ENCODE results near the gene LSMEM2. TPM values are rescaled to one million over a fixed set of nuclear protein-coding genes. Genes with fewer than 3 reads are reported as not detected.

The LSMEM2 gene
- total RNA-seq, 4 donors from 2014 or later: 0.90 to 1.5 TPM; not detected in 2

DNA sequence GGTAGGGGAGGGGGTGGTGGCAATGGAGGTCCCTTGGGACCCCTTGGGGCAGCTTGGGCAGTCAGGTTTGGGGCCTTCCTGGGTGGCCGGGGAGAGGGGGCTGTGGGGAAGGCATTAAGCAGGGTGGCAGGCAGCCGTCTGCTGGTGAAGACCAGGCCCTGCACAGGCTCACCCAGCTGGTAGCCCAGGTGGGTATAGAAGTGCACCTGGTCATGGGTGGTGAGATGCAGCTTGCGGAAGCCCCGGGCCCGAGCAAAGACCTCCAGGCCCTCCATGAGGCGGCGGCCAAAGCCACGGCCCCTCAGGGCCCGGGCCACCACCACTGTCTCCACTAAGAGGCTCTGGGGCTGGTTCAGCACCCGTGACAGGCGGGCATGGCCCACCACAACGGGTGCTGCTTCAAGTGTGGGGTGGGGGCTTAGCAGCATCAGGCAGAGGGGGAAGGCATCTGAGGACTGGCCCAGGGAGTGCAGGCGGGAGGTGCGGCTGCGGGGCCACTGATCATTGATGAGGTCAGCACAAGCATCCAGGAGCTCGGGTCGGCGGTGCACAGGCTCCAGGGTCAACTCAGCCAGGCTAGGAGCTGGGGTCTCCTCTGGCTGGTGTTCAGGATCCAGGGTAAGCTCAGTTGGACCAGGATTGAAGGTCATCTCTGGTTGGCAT, 18.0 kb downstream of the LSMEM2 start:
- Histone ChIP-seq H3K27me3 (no peaks in the 10 kb centered on the region), H3K4me3 (no peak overlapping the region), H3K4me1 (peaks cover 0 to 8% of the 10 kb centered on the region in 2 donors), H3K27ac (no peak overlapping the region), H3K9me3 (no peaks in the 10 kb centered on the region), H3K36me3 (no peaks in the 10 kb centered on the region)
- TF ChIP-seq POLR2A (IDR thresholded peaks at IDR 0.05): no peak
- TF ChIP-seq, protein P1, sequence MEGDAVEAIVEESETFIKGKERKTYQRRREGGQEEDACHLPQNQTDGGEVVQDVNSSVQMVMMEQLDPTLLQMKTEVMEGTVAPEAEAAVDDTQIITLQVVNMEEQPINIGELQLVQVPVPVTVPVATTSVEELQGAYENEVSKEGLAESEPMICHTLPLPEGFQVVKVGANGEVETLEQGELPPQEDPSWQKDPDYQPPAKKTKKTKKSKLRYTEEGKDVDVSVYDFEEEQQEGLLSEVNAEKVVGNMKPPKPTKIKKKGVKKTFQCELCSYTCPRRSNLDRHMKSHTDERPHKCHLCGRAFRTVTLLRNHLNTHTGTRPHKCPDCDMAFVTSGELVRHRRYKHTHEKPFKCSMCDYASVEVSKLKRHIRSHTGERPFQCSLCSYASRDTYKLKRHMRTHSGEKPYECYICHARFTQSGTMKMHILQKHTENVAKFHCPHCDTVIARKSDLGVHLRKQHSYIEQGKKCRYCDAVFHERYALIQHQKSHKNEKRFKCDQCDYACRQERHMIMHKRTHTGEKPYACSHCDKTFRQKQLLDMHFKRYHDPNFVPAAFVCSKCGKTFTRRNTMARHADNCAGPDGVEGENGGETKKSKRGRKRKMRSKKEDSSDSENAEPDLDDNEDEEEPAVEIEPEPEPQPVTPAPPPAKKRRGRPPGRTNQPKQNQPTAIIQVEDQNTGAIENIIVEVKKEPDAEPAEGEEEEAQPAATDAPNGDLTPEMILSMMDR (IDR thresholded peaks at IDR 0.05): no peak
- DNase-seq: no peak
- intact Hi-C loops (cut with DNase I; ENCODE audit: low total_unique reads): no loop called here

DNA sequence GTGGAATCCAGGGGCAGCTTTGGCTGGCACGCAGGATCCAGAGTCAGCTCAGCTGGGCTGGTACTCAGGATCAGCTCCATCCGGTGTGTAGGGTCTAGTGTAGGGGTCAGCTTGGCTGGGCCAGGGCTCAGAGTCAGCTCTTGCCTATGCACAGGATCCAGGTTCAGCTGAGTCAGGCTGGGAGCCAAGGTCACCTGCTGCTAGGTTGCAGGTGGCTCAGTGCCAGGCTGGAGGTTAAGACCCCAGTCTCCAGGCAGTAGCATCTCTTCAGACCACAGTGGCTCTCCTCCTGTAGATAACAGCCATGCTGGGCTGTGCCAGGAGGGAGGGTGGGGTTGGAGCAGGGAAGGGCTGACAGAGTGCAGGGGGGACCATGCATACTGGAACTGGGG, 18.5 kb downstream of the LSMEM2 start:
- no peaks in the 10 kb centered on the region for H3K9me3 ChIP-seq
- DNase-seq: peak in 1 of 2 donors; percentile 55
- H3K4me1 ChIP-seq: peaks cover 0 to 8% of the 10 kb centered on the region in 2 donors
- intact Hi-C loops (cut with DNase I; ENCODE audit: low total_unique reads): no loop called here
- no peak overlapping the region for H3K4me3 ChIP-seq
- H3K27ac ChIP-seq: no peak overlapping the region
- no peak for TF ChIP-seq POLR2A (IDR thresholded peaks at IDR 0.05)
- TF ChIP-seq, protein P1 (IDR thresholded peaks at IDR 0.05): no peak
- no peaks in the 10 kb centered on the region for H3K36me3 ChIP-seq
- H3K27me3 ChIP-seq: no peaks in the 10 kb centered on the region

DNA sequence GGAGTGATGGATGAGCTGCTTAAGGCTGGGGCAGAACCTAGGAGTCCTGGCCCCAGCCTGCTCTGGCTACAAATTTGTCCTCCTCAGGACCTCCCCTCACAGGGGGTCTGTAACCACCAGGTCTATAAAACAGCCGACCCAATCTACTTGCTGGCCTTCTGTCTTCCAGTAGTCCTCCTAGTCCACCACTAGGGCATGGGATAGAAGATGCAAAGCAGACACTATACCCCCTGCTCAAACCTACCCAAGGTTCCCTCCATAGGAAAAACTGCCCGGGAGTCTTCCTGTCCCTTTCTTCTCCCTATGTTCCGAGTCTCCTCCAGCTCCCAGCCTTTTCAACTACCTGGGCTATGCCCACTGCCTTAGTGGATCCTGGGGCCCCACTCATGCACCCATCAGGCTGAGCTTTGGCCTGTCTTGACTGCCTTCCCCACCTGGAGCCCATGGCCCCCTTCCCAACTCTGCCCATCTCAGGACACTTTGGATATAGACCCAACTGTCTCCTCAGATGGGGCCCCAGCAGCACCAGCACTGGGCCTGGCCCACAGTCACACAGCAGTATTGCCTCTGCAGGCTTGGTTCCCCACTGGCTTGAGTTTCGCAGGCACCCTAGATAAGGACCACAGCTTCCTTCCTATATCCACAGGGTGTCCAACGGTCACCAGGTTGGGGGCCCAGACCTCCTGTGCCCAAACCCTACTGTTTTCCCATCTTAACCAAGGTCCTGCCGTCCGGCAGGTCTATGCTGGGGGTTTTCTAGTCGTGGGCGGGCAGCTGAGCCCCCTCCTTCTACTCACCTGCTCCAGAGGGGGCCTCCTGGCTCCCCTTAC, 19.2 kb downstream of the LSMEM2 start:
- TF ChIP-seq, protein P1 (IDR thresholded peaks at IDR 0.05): no peak
- TF ChIP-seq POLR2A (IDR thresholded peaks at IDR 0.05): no peak
- intact Hi-C loops (cut with DNase I; ENCODE audit: low total_unique reads): no loop called here
- H3K9me3 ChIP-seq: no peaks in the 10 kb centered on the region
- peaks cover 0 to 8% of the 10 kb centered on the region in 2 donors for H3K4me1 ChIP-seq
- peak overlapping the region; percentile 52 to 70 for H3K4me3 ChIP-seq
- H3K27me3 ChIP-seq: no peaks in the 10 kb centered on the region
- H3K36me3 ChIP-seq: no peaks in the 10 kb centered on the region
- peak overlapping the region; percentile 87 to 92 for H3K27ac ChIP-seq
- DNase-seq: peak in 1 of 2 donors; percentile 31

DNA sequence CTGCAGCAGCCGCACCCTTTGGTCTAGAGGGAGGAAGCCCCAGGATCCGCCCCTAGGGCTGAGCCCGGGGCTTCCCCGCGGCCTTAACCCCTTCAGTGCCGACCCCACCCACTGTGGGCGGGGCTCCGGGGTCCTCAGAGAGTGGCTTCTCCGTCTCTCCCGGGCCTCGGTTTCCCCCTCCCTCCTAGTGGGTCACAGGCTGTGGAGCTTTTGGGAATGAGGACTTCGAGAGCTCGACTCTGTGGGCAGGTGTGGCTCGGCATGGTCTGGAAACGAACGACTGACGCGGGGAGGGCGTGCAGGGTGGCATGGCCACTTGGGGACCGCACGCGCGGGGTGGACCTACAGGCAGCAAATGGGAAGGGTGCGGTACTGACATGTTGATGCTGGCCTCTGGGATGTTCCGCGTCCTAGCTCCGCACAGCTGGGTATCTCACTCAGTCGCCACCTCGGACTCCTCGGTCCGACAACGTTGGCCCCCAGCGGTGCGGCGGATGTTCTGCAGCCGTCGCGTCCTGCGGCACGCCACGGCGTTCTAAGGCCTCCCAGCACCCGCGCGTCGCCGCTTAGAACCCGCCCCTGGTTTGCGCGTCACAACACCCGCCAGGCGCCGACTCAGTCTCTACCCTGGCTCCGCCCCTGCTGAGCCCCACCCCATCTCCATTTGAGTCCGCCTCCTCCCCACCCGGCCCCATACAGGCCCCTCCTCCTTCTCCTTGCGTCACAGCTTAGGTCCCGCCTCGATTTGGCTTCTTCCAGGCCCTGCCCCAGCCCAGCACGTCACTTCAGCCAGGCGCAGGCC, 20.1 kb downstream of the LSMEM2 start, which contains the start of the genes HYAL3 and NAA80:
Gene HYAL3 (minus strand): TSS at position 570 of the 802 bp plus-strand sequence. CDS start 3,803 bp downstream, outside the sequence.
Gene NAA80 (minus strand): TSS at position 570 of the 802 bp plus-strand sequence. CDS start 1,942 bp downstream, outside the sequence.
- TF ChIP-seq, protein P1 (IDR thresholded peaks at IDR 0.05): peak; percentile 12 to 65 (median 38)
- TF ChIP-seq POLR2A (IDR thresholded peaks at IDR 0.05): peak; percentile 96 to 98
- intact Hi-C loops (cut with DNase I; ENCODE audit: low total_unique reads): no loop called here
- H3K27ac ChIP-seq: peak within 1 kb of the TSS; percentile 87 to 92

More for the DNA sequence above, 20.1 kb downstream of the LSMEM2 start, which contains the start of the genes HYAL3 and NAA80:
- H3K9me3 ChIP-seq: no peaks in the 10 kb centered on the region
- DNase-seq: peak; percentile 99 to 100
- no peaks in the 10 kb centered on the region for H3K36me3 ChIP-seq
- no peaks in the 10 kb centered on the region for H3K27me3 ChIP-seq
- peaks cover 0 to 8% of the 10 kb centered on the region in 2 donors for H3K4me1 ChIP-seq
- H3K4me3 ChIP-seq: peak within 1 kb of the TSS; percentile 52 to 70

Measured in uterus (tissue), 4 donors.